22Rv1 (cell line): ENCODE data around the gene NRN1L.
A peak's percentile ranks its signal among the peaks of the same experiment; 100 is the strongest.

Experiments used
- H3K27ac ChIP-seq: fragments of 450-650 bp; 2 replicates; pipeline ENCODE4 v1.5.1; 2017
- ZFX ChIP-seq: fragments of 450-650 bp; IDR thresholded peaks from 2 replicates; pipeline ENCODE4 v1.6.1; 2017; ENCODE audit warnings: antibody characterized with exemption, borderline replicate concordance
- TF ChIP-seq, protein P1 (sequence below): fragments of 450-650 bp; IDR thresholded peaks from 2 replicates; pipeline ENCODE4 v1.5.1; 2017; ENCODE audit warnings: mild to moderate bottlenecking

Gene NRN1L

DNA sequence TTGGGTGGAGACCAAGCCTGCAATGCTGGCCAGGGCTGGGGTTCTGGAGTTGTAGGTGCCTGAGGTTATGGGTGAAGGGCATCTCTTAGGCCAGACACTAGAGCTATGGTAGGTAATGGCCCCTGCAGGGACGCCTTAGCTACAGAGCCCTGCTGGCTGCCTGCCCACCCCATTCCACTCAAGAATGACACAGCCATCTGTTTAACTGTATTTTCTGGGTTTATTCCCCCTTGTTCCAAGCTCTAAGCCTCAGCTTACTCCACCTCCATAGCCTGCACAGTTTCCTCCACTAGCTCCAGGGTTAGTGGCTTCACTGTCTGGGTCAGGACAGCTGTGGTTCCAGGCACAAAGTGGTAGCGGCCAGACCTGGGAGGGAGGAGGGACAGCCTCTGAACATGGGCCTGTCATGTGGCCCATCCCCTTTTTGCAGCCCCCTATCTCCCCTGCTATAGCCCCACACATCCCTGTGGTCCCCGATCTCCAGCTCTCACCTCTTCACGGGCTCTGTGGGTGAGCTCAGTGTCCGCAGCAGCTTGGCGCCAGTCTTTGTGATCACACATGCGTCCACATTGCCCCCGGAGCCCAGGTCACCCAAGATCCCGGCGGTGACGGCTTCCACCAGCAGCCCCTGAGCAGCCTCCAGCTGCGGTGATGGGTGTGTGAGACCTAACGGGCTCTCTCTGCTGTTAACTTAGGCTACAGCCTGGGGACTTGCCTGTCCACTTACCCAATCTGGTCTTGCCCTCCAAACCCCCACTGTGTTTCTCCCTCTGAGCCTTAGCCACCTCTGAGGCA is 49.8 kb downstream of the NRN1L start:
- TF ChIP-seq, protein P1, sequence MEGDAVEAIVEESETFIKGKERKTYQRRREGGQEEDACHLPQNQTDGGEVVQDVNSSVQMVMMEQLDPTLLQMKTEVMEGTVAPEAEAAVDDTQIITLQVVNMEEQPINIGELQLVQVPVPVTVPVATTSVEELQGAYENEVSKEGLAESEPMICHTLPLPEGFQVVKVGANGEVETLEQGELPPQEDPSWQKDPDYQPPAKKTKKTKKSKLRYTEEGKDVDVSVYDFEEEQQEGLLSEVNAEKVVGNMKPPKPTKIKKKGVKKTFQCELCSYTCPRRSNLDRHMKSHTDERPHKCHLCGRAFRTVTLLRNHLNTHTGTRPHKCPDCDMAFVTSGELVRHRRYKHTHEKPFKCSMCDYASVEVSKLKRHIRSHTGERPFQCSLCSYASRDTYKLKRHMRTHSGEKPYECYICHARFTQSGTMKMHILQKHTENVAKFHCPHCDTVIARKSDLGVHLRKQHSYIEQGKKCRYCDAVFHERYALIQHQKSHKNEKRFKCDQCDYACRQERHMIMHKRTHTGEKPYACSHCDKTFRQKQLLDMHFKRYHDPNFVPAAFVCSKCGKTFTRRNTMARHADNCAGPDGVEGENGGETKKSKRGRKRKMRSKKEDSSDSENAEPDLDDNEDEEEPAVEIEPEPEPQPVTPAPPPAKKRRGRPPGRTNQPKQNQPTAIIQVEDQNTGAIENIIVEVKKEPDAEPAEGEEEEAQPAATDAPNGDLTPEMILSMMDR: no peak
- no peak for TF ChIP-seq ZFX
- peak overlapping the region; percentile 81 for H3K27ac ChIP-seq

DNA sequence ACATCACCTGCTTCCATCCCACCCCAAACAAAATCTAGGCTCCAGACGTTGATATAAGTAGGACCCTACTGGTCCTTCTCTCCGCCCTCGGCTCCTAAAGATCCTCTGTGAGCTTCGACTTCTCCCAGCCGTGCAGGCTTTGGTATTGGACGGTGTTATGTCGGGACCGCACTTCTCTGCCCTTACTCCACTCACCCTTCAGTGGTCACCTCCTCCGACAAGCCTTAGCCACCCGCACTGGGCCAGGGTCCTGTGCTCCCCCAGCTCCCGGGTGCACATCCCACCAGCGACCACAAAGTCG is 50.4 kb downstream of the NRN1L start:
- TF ChIP-seq, protein P1: no peak
- no peak for TF ChIP-seq ZFX
- H3K27ac ChIP-seq: peak overlapping the region; percentile 81

DNA sequence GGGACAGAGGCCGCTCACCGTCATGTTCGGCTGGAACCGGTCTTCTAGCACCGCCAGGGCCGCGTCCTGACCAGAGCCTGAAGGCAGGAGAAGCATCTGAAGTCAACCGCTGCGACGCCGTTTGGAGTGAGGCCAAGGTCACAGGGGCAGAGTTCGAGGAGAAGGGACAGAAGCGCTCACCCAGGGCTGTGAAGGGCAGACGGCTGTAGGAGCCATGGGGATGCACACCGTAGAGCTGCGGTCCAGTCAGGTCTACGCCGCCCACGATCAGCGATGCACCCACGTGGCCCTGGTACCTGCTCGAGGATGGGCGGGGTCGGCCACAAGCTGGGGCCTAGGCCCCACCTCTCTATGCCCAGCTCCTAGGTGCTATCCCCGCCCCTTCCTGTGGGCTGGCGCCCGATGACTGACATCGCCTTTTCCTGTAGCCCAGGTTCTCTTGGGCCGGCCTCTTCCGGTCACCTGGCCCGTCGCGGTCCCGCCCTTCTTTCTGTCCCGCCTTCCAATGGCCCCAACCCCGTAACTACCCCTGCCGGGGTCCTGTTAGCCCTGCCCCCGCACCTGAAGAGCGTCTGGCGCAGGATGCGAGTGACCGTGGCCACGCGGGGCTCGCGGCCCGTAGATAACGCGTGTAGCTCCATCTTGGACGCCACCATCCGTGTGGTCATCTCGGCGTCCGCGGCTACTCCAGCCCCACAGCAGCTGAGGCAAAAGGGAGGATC is 50.9 kb downstream of the NRN1L start:
- TF ChIP-seq ZFX: no peak
- TF ChIP-seq, protein P1: no peak
- H3K27ac ChIP-seq: peak overlapping the region; percentile 81
